Mesenchymal stem cell (in vitro differentiated cells and primary cell): ENCODE measurements around the gene SNTG2.

Experiments
- DNase-seq: peaks from one replicate; pipeline ENCODE4 v3.0.0-alpha.2; 2013
- H2AFZ ChIP-seq: one replicate; pipeline ENCODE4 v1.6.1; 2013; ENCODE audit warnings: low read depth, mild to moderate bottlenecking, control low read depth, inconsistent platforms, low read length, moderate library complexity
- H2AK5ac ChIP-seq: 2 replicates; pipeline ENCODE4 v1.6.1; 2013; ENCODE audit warnings: low read length, moderate library complexity, mild to moderate bottlenecking, inconsistent platforms; ENCODE audit not compliant: severe bottlenecking
- H2BK120ac ChIP-seq: one replicate; pipeline ENCODE4 v1.6.1; 2013; ENCODE audit warnings: low read depth, mild to moderate bottlenecking, inconsistent platforms, low read length, moderate library complexity
- H2BK12ac ChIP-seq, 2 experiments: one replicate each; pipeline ENCODE4 v1.6.1; 2013; ENCODE audit warnings: inconsistent platforms in 2 of 2, low read length in 2 of 2, mild to moderate bottlenecking in 2 of 2, moderate library complexity in 2 of 2, control low read depth in 1 of 2
- H2BK15ac ChIP-seq: one replicate; pipeline ENCODE4 v1.6.1; 2013; ENCODE audit warnings: mild to moderate bottlenecking, low read depth, inconsistent platforms; ENCODE audit not compliant: poor library complexity, severe bottlenecking
- H2BK5ac ChIP-seq: 2 replicates; pipeline ENCODE4 v1.6.1; 2013; ENCODE audit warnings: low read depth, mild to moderate bottlenecking, low read length, control low read depth, inconsistent platforms; ENCODE audit not compliant: poor library complexity, severe bottlenecking
- H3K14ac ChIP-seq, 2 experiments: one replicate each; pipeline ENCODE4 v1.6.1; 2013; ENCODE audit warnings: inconsistent platforms in 2 of 2, low read length in 2 of 2, control low read depth in 1 of 2, mild to moderate bottlenecking in 1 of 2, moderate library complexity in 1 of 2
- H3K18ac ChIP-seq, 2 experiments: one replicate each; pipeline ENCODE4 v1.6.1; 2013; ENCODE audit warnings: inconsistent platforms in 2 of 2, low read length in 2 of 2, control low read depth in 1 of 2, low read depth in 1 of 2, mild to moderate bottlenecking in 1 of 2
- H3K23ac ChIP-seq, 2 experiments: one replicate each; pipeline ENCODE4 v1.6.1; 2013; ENCODE audit warnings: inconsistent platforms in 2 of 2, low read length in 2 of 2, mild to moderate bottlenecking in 2 of 2, moderate library complexity in 2 of 2, control low read depth in 1 of 2
- H3K27ac ChIP-seq: 2 replicates; pipeline ENCODE4 v1.5.1; 2013; ENCODE audit warnings: mild to moderate bottlenecking, moderate library complexity, low read length, control low read depth, inconsistent platforms; ENCODE audit not compliant: poor library complexity, severe bottlenecking
- H3K27me3 ChIP-seq, 2 experiments: 2 replicates each; pipeline versions ENCODE4 v1.6.1 to v1.7.0; 2013; ENCODE audit warnings: low read length in 2 of 2, mild to moderate bottlenecking in 2 of 2, moderate library complexity in 2 of 2, control low read depth in 1 of 2, inconsistent platforms in 1 of 2; ENCODE audit not compliant: control insufficient read depth in 1 of 2, insufficient read depth in 1 of 2
- H3K36me3 ChIP-seq, 2 experiments: 2 replicates each; pipeline versions ENCODE4 v1.6.1 to v1.7.0; 2013; ENCODE audit warnings: low read length in 2 of 2, control low read depth in 1 of 2, inconsistent platforms in 1 of 2, low read depth in 1 of 2, mild to moderate bottlenecking in 1 of 2; ENCODE audit not compliant: insufficient read depth in 2 of 2, control insufficient read depth in 1 of 2
- H3K4ac ChIP-seq, 2 experiments: one replicate each; pipeline ENCODE4 v1.6.1; 2013; ENCODE audit warnings: inconsistent platforms in 2 of 2, low read length in 2 of 2, mild to moderate bottlenecking in 2 of 2, moderate library complexity in 2 of 2, control low read depth in 1 of 2, low read depth in 1 of 2
- H3K4me1 ChIP-seq: 2 replicates; pipeline ENCODE4 v1.6.1; 2013; ENCODE audit warnings: low read depth, low read length, control low read depth; ENCODE audit not compliant: control insufficient read depth, insufficient read depth
- H3K4me2 ChIP-seq: 2 replicates; pipeline ENCODE4 v1.6.1; 2013; ENCODE audit warnings: low read length, mild to moderate bottlenecking, inconsistent platforms; ENCODE audit not compliant: poor library complexity, severe bottlenecking
- H3K4me3 ChIP-seq, 2 experiments: 2 replicates each; pipeline versions ENCODE4 v1.5.1 to v1.7.0; 2013; ENCODE audit warnings: low read length in 2 of 2, mild to moderate bottlenecking in 2 of 2, control low read depth in 1 of 2, low read depth in 1 of 2; ENCODE audit not compliant: insufficient read depth in 1 of 2
- H3K79me1 ChIP-seq: replicated peaks from 2 replicates; pipeline ENCODE4 v1.6.1; 2013; ENCODE audit warnings: mild to moderate bottlenecking, control low read depth, low read length, inconsistent platforms; ENCODE audit not compliant: poor library complexity, severe bottlenecking
- H3K9ac ChIP-seq: 2 replicates; pipeline ENCODE4 v1.7.0; 2013; ENCODE audit warnings: mild to moderate bottlenecking, low read length, moderate library complexity
- H3K9me3 ChIP-seq: 2 replicates; pipeline ENCODE4 v1.7.0; 2013; ENCODE audit warnings: mild to moderate bottlenecking, low read length; ENCODE audit not compliant: control insufficient read depth
- H4K8ac ChIP-seq: one replicate; pipeline ENCODE4 v1.6.1; 2013; ENCODE audit warnings: inconsistent platforms, mild to moderate bottlenecking, low read length, moderate library complexity
- H4K91ac ChIP-seq: one replicate; pipeline ENCODE4 v1.6.1; 2013; ENCODE audit warnings: mild to moderate bottlenecking, low read length, inconsistent platforms
- WGBS: methylation state at CpG from one replicate; pipeline ENCODE4 v1.1.7; 2013; ENCODE audit warnings: mixed read lengths; 5-methylcytosine and 5-hydroxymethylcytosine counted together

SNTG2 gene

DNA sequence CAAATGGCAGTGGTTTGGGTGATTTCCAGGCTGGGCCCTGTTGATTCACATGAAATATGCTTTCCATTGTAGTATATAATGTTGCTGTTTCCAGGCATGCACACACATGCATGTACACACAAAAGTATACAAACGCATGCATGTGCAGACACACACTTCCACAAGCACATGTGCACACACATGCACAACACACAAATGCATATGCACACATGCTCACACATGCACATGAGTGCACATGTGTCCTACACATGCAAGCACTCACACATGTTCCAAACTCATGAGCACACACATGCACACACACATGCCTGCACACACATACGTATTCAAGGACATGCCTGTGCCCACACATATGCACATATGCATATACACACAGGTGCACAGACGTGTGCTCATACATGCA lies 30.6 kb downstream of the SNTG2 start:
- H3K23ac ChIP-seq, result no peak overlapping the region
- no peak overlapping the region for H2AFZ ChIP-seq
- no peak overlapping the region for H3K18ac ChIP-seq
- H3K36me3 ChIP-seq, result no peaks in the 10 kb centered on the region
- no peak overlapping the region for H2BK15ac ChIP-seq
- no peaks in the 10 kb centered on the region for H3K79me1 ChIP-seq
- 55% methylated on average over 3 of the region's 3 CpGs for WGBS
- no peak overlapping the region for H3K4me3 ChIP-seq
- no peaks in the 10 kb centered on the region for H3K4me1 ChIP-seq
- H4K91ac ChIP-seq, result no peak overlapping the region
- H3K9me3 ChIP-seq, result no peaks in the 10 kb centered on the region
- no peak overlapping the region for H3K9ac ChIP-seq
- H3K14ac ChIP-seq, result no peak overlapping the region
- H2BK120ac ChIP-seq, result no peak overlapping the region
- no peak overlapping the region for H2BK5ac ChIP-seq
- no peak overlapping the region for H2BK12ac ChIP-seq
- peaks cover 0 to 5% of the 10 kb centered on the region in 2 experiments for H3K27me3 ChIP-seq
- H2AK5ac ChIP-seq, result no peak overlapping the region
- no peak overlapping the region for H3K27ac ChIP-seq
- no peak overlapping the region for H3K4ac ChIP-seq
- H3K4me2 ChIP-seq, result no peak overlapping the region
- no peak for DNase-seq
- H4K8ac ChIP-seq, result no peak overlapping the region

- H2BK12ac ChIP-seq, result no peak overlapping the region
- WGBS, result 79% methylated on average over 4 of the region's 4 CpGs
- H3K36me3 ChIP-seq, result no peaks in the 10 kb centered on the region
- peaks cover 0 to 5% of the 10 kb centered on the region in 2 experiments for H3K27me3 ChIP-seq
- H3K4me2 ChIP-seq, result no peak overlapping the region
- no peak overlapping the region for H4K91ac ChIP-seq
- no peak overlapping the region for H2BK5ac ChIP-seq
- H3K23ac ChIP-seq, result no peak overlapping the region
- H3K9ac ChIP-seq, result no peak overlapping the region
- no peaks in the 10 kb centered on the region for H3K4me1 ChIP-seq
- no peak overlapping the region for H3K4ac ChIP-seq
- no peaks in the 10 kb centered on the region for H3K9me3 ChIP-seq
- H3K18ac ChIP-seq, result no peak overlapping the region
- H3K4me3 ChIP-seq, result no peak overlapping the region
- DNase-seq, result no peak
- no peak overlapping the region for H3K14ac ChIP-seq
- H4K8ac ChIP-seq, result no peak overlapping the region
- no peak overlapping the region for H2AK5ac ChIP-seq
- H3K79me1 ChIP-seq, result no peaks in the 10 kb centered on the region
- H3K27ac ChIP-seq, result no peak overlapping the region
- no peak overlapping the region for H2BK15ac ChIP-seq
- H2BK120ac ChIP-seq, result no peak overlapping the region
- H2AFZ ChIP-seq, result no peak overlapping the region
These were observed 31.1 kb downstream of the SNTG2 start for GRCh38 chr2:981759-982158.

DNA sequence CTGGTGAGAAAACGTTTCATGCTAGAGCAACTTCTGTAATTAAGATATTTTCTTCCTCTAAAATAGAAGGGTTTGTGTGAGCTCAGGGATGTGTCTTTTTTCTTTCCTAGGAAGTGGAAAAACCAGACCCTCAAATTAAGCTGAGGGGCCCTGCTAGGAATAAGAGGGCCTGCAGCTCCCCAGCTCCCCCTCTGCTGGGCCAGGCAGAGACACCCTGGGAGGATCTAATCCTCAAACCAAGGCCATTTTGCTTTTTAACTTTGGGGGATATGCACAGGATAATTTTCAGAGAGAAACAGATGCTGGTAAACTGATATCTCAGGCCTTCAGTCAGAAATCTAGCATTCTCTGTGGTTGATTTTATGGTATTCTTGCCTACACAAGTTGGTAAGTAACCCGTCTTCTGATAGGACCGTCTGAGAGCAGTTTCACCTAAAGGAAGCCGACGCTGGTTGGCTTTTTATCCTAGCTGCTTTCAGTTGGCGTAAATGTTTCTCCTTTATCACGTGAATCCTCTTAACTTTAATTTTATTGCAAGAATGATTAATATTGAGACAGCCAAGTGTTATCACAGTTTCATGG lies 34.8 kb downstream of the SNTG2 start:
- no peak for DNase-seq
- H3K4me1 ChIP-seq, result peaks cover 2% of the 10 kb centered on the region
- WGBS, result 69% methylated on average over 4 of the region's 7 CpGs
- H2BK12ac ChIP-seq, result no peak overlapping the region
- H2BK120ac ChIP-seq, result no peak overlapping the region
- no peak overlapping the region for H2BK15ac ChIP-seq
- no peak overlapping the region for H4K91ac ChIP-seq
- no peak overlapping the region for H3K18ac ChIP-seq
- no peak overlapping the region for H3K27ac ChIP-seq
- H4K8ac ChIP-seq, result no peak overlapping the region
- H3K4me3 ChIP-seq, result no peak overlapping the region
- H3K9me3 ChIP-seq, result no peaks in the 10 kb centered on the region
- no peak overlapping the region for H3K9ac ChIP-seq
- peaks cover 0 to 5% of the 10 kb centered on the region in 2 experiments for H3K27me3 ChIP-seq
- no peaks in the 10 kb centered on the region for H3K79me1 ChIP-seq
- no peak overlapping the region for H2AK5ac ChIP-seq
- H2AFZ ChIP-seq, result no peak overlapping the region
- no peak overlapping the region for H3K4me2 ChIP-seq
- no peak overlapping the region for H3K23ac ChIP-seq
- no peak overlapping the region for H3K14ac ChIP-seq
- H3K4ac ChIP-seq, result no peak overlapping the region
- no peaks in the 10 kb centered on the region for H3K36me3 ChIP-seq
- H2BK5ac ChIP-seq, result no peak overlapping the region

- peaks cover 0 to 5% of the 10 kb centered on the region in 2 experiments for H3K27me3 ChIP-seq
- no peak overlapping the region for H2AFZ ChIP-seq
- no peak overlapping the region for H4K8ac ChIP-seq
- H3K14ac ChIP-seq, result no peak overlapping the region
- DNase-seq, result no peak
- peaks cover 2% of the 10 kb centered on the region for H3K4me1 ChIP-seq
- H3K79me1 ChIP-seq, result no peaks in the 10 kb centered on the region
- H3K4me2 ChIP-seq, result no peak overlapping the region
- H4K91ac ChIP-seq, result no peak overlapping the region
- no peak overlapping the region for H2AK5ac ChIP-seq
- no peak overlapping the region for H3K18ac ChIP-seq
- no peak overlapping the region for H2BK5ac ChIP-seq
- no peak overlapping the region for H2BK120ac ChIP-seq
- no peak overlapping the region for H3K4me3 ChIP-seq
- 83% methylated on average over 16 of the region's 16 CpGs for WGBS
- no peak overlapping the region for H2BK12ac ChIP-seq
- no peak overlapping the region for H3K27ac ChIP-seq
- H3K36me3 ChIP-seq, result no peaks in the 10 kb centered on the region
- no peaks in the 10 kb centered on the region for H3K9me3 ChIP-seq
- no peak overlapping the region for H3K9ac ChIP-seq
- H3K4ac ChIP-seq, result no peak overlapping the region
- H3K23ac ChIP-seq, result no peak overlapping the region
- no peak overlapping the region for H2BK15ac ChIP-seq
These were observed 37.1 kb downstream of the SNTG2 start for GRCh38 chr2:987789-988188.
